ENCODE measurements around the gene CDC42BPA.
"Not testable (repeated sequence)": the region's sequence is repeated elsewhere in the genome, so short reads cannot be mapped to it uniquely, and the experiment has no call there.

The CDC42BPA gene

DNA sequence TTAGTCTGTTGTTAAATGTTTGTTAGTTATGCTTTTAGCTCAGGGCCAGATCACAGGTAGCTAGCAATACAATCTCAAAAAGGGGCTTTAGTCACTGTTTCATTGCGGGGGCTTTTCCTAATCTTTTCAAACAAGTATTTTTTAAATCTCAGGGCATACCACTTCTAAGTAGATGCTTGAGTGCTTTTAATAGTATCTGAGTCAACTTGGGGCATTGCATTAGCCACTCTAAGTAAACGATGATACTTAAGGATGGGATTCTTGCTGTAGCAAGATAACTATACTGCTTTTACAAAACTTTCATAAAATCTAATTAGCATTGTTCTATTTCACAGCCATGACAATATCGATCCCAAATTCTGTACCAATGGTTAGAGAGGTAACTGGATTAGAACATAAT is 11.6 kb downstream of the CDC42BPA start:
- no peak for DNase-seq (ENCODE audit: low spot score)

DNA sequence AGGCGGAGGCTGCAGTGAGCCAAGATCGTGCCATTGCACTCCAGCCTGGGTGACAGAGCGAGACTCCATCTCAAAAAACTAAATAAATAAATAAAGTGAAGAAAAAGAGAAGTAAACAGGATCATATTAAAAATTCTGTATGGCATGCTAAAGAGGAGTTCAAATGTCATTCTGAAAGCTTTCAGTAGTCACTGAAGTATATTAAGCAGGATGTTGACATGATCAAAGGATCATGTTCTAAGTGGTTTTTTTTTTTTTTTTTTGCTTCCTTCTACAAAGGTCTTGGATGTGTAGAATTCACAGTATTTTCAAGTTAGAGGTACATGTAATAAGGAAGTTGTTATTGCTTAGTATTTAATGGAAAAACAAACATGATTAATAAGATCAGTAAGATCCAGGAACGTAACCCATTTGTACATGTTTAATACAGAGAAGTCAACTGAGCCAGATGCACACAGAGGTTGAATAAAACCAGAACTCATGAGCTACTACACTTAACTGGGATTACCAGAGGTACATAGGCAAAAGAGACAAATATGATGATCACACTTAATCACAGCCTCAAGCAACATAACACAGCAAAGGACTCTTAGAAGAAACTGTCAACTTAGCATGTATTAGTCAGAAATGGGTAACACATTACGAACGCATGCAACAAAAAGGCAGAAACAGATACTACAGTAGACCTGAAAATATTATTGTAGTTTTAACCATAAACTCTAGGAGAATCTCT is 12.2 kb downstream of the CDC42BPA start:
- no peak for DNase-seq (ENCODE audit: low spot score)

DNA sequence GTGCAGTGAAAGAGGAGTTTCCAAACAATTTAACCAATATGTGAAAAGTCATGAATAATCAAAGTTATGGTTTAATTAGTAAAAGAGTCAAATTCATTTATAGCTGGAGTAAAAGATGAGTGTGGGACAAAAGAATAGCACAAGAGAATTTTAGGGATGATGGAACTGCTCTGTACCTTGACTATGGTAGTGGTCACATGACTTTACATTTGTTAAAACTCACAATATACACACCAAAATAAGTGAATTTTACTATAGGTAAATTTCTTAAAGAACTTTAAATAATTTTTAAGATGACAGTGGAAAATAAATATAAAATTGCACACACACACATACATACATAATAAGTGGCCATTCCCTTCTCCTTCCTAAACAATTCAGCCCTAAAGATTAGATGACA is 13.6 kb downstream of the CDC42BPA start:
- DNase-seq (ENCODE audit: low spot score): no peak

DNA sequence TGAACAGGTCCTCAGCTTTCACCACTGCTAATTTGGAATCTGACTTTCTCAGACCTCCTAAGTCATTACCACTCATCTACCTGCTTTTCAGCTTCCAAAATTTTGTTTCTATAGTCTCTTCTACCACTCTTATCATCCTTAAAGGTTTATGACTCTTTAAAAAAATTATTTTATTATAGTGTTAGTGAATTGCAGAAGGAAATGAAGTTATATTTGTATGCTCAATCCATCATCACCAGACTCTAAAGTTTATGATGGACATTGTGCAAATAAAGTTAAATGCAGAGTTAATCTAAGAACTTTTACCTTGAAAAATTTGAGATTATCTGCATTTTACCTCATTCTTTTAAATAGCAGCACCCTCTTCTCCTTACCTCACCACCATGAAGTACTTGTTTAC is 14.6 kb downstream of the CDC42BPA start:
- no peak for DNase-seq (ENCODE audit: low spot score)

DNA sequence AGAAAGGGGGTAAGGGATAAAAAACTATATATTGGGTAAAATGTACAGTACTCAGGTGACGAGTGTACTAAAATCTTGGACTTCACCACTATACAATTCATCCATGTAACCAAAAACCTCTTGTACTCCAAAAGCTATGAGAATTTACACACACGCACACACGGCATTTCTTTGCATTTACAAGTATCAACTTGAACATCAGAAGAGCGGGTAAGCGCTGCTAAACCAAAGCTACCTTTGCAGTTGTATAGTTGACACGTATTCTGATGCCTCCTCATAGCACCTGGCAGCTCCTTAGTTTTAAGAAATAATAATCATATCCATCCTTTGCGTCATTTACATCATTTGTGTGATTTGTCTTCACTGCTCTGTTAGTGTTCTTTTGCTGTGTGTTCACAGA is 17.6 kb downstream of the CDC42BPA start:
- DNase-seq (ENCODE audit: low spot score): no peak

DNA sequence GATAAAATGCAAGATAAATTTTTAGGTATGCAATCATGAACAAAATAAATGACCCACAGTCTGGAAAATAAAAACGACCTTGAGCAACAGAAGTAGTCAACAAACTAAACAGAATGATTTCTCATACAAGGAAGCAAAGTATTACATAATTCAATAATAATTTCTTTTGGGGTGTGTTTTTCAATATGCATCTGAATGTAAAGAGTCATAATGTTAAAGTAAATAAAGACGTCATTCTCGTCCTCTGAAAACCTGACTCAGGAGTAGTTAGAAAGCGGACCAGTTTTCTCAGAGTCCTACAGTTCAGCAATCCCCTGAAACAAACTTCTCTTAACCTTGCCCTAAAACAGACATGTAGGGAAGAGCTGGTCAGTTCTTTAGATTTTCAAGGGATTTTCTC is 18.6 kb downstream of the CDC42BPA start:
- no peak for DNase-seq (ENCODE audit: low spot score)

DNA sequence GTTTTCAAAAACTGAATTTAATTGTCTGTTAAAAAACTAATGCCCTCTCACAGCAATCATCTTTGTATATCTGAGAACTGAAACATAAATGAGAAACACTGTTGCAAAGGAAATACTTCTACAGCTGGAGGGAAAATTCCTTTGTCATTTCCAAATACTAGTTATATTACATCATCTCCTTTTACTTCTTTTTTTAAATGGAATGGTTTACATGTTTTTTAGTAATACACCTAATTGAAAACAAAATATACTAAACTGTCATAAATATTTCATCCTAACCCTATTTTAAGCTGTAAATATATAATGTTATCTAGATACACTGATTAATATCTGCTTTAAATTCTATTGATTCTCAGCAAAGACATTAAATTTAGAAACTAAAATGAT is 19.1 kb downstream of the CDC42BPA start:
- no peak for DNase-seq (ENCODE audit: low spot score)

DNA sequence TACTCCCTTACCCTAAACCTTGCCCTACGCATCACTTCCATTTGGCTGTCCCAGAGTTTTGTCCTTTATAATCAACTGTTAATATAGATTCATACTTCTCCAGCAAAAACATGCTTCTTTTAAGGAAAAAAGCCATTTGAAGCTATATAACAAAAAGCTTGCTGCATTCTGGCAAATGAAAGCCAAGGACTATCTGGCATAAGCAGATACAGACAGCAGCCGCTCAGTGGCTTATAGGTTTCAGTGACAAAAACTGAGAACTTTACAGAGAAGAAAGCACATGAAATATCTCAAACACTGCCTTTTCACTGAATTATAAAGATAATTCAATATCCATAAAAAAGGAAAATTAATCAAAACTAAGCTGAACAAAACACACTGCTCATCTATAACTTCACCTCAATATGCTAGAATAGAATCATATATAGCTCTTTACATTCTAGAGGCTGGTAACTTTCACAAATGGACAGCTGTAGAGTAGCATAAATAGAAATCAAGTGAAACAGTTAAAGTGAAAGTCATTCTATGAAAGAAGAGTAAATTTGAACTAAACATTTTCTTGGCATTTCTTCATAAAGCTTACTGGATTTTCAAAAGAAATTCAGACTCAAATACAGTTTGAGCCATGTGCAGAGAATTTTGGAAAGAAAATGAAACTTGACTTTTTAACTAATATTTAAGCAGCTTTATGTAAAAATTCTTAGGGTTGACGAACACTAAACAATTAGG is 19.6 kb downstream of the CDC42BPA start:
- DNase-seq (ENCODE audit: low spot score): peak; percentile 27

DNA sequence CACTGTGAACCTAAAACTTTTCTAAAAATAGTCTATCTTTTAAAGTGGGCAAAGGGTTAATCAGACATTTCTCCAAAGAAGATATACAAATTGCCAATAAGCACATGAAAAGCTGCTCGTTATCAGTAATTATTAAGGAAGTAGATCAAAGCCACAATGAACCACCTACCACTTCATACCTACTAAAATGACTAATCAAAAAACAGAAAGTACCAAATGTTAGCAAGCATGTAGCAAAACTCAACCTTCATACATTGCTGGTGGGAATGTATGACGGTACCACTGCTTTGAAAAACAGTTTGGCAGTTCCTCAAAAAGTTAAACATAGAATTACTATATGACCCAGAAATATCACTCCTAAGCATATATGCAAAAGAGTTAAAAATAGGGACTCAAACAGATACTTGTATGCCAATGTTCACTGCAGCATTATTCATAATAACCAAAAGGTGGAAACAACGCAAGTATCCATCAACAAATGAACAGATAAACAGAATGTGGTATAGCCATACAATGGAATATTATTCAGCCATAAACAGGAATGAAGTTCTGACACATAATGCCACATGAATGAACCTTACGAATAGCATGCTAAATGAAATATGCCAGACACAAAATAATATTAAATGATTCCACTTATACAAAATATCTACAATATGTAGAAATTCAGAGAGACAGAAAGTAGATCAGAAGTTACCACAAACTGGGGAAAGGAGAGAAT is 21.1 kb downstream of the CDC42BPA start:
- DNase-seq (ENCODE audit: low spot score): no peak

DNA sequence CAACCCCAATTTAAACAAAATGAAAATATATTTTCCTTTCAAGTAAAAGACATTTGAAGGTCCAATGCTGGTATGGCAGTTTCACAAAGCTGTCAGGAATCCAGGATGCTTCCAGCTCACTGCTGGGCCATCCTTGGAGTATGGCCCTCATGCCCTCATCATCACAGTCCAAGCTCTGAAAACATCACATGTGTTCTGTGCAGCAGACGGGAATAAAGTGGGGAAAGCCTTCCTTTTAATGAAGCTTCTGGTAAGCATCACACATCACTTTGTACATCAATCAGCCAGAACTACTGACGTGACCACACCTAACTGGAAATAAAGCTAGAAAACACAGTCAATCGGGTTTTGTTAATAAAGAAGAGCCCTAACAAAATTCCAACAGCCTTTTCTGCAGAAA is 22.7 kb downstream of the CDC42BPA start:
- DNase-seq (ENCODE audit: low spot score): no peak

DNA sequence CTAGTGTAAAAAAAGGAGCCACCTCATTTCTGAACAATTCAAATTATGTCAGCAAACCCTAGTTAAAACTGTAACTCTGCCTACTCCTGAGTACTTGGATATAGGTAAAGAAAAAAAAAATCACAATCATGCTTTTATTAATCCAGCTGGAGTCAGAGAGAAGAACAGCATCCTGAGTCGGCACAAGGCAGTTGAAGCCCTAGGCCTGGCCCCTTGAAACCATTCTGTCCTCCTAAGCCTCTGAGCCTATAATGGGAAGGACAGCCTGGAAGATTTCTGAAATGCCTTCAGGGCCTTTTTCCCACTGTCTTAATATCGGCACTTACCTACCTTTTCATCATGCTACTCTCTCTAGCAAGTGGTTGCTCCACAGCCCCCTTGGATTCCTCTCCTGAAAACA is 32.5 kb downstream of the CDC42BPA start:
- no peak for DNase-seq (ENCODE audit: low spot score)

DNA sequence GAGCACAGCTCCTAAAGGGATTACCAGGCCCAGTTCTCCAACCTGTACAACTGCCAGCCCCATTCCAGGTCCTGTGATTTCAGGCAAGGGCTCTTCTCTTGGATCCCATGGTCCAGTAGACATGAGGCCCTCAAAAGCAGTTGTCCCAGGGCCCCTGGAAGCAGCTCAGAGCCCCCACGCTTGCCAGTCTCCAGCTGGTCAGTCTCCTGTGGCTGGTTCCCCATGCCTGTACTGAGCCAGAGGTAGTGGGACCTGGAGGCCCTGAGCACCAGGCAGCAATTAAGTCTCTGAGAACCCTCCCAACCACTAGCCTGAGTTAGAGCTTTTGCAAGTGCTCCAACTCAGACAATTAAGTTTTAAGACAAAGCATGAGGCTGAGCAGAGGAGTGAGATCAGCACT is 36.9 kb downstream of the CDC42BPA start:
- DNase-seq (ENCODE audit: low spot score): no peak

DNA sequence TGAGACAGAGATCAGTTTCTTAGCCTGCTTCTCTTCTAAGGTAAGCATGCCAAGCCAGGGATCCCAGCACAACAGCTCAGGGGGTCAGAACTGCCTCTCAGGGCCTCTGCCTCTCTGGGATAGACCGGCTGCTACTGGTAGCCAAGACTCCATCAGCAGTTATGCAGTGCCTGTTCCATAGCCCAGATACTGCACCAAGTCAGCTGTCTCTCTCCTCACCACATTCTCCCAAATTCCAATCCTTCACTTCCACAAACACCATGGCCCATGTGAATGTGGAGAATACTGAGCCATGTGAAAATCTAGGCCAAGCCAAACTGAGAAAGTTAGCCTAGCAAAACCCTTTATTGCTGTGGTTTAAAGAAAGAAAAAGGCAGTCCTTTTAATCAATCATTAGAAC is 37.5 kb downstream of the CDC42BPA start:
- DNase-seq (ENCODE audit: low spot score): no peak

DNA sequence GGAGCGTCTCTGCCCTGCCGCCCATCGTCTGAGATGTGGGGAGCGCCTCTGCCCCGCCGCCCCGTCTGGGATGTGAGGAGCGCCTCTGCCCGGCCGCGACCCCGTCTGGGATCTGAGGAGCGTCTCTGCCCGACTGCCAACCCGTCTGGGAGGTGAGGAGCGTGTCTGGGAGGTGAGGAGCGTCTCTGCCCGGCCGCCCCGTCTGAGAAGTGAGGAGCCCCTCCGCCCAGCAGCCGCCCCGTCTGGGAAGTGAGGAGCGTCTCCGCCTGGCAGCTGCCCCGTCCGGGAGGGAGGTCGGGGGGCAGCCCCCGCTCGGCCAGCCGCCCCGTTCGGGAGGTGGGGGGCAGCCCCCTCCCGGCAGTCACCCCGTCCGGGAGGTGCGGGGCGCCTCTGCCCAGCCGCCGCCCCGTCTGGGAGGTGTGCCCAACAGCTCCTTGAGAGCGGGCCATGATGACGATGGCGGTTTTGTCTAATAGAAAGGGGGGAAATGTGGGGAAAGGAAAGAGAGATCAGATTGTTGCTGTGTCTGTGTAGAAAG is 42.1 kb downstream of the CDC42BPA start:
- not testable (repeated sequence) for DNase-seq (ENCODE audit: low spot score)

DNA sequence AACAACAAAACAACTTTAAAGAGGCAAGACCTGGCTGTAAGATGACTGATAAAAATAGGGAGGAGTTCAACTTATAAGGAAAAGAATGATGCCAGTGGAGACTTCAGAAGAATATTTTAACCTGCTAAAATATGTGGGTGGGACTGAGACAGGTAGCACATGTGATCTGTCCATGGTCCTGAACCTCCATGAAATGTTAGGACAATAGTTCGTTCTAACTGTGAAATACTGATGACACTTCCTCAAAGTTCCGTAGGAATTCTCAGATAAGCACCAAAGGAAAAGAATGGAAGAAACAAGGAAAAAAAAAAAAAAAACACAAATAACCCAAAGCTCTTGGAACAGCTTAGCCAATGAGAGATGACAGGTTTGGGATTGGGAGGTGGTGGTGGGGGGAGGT is 44.7 kb downstream of the CDC42BPA start:
- DNase-seq (ENCODE audit: low spot score): peak; percentile 29

DNA sequence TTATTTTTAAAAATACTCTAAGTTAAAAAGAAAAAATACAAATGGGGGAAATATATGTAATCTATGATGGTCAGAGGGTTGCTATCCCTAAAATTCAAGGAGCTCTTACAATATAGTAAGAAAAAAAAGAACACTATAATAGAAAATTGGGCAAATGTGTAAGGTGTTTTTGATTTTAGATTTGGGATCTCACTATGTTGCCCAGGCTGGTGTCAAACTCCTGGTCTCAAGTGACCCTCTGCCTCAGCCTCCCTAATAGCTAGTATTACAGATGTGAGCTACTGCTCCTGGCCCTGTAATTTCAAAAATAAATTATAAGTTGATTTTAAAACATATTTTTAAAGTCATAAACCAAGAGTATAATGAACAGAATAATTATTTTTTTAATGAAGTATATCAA is 45.9 kb downstream of the CDC42BPA start:
- DNase-seq (ENCODE audit: low spot score): no peak

DNA sequence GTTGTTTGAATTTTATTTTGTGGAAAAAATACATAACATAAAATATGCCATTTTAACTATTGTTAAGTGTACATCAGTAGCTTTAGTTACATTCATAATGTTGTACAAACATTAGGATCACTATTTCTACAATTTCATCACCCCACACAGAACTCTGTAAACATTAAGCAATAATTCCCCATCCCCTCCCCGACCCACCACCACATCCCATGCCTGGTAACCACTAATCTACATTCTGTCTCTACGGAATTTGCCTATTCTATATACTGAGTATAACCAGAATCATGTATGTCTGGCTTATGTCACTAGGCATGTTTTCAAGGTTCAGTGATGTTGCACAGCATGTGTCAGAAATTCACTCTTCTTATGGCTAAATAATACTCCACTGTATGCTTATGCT is 47.7 kb downstream of the CDC42BPA start:
- no peak for DNase-seq (ENCODE audit: low spot score)

DNA sequence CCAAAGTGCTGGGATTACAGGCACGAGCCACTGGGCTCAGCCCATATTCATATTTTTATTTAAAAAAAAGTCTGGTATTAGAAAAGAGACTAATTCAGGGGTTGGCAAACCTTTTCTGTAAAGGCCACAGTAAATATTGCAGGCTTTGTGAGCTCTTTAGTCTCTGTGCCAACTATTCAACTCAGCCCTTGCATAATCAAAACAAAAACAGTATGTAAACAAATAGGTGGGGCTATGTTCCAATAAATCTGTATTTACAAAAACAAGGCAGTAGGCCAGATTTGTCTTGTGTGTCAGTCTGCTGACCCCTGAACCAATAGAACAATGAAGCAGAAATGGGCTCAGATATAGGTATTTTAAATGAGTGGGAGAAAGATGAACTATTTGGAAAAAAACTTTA is 49.3 kb downstream of the CDC42BPA start:
- DNase-seq (ENCODE audit: low spot score): no peak

DNA sequence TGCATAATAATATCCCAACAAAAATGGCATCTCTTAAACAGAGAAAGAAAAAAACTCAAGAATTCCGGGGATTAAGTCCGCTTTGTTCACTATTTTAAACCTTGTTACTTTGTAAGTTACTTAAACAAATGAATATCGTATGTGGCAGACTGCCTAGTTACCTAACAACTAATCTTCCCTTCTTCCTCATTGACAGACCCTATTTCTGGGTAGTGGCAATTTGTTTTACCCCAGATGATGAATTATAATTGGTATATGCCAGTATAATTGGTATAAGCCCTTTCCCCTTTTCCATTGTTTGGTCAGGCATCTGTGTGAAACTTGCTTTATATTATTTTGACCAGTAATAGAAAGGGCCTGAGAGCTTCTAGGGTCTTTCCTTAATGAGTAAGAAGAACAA is 52.4 kb downstream of the CDC42BPA start:
- no peak for DNase-seq (ENCODE audit: low spot score)

DNA sequence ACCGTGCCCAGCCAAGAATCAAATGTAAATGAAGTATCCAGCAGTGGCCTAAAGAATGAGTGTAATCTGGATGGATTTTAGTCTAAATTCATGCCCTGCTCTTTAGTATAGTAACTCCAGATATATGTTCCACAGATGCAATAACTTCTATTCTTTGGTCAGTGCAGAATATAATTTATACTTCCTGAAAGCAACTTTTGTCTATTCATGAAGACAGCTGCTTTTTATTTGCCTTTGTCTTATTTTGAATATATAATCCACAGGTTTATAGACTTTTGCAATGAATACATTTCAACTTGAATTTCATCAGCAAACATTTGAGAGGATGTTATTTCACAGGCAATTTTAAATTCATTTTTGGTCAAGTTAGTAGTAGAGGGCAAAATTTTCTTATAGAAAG is 54.4 kb downstream of the CDC42BPA start:
- DNase-seq (ENCODE audit: low spot score): no peak

DNA sequence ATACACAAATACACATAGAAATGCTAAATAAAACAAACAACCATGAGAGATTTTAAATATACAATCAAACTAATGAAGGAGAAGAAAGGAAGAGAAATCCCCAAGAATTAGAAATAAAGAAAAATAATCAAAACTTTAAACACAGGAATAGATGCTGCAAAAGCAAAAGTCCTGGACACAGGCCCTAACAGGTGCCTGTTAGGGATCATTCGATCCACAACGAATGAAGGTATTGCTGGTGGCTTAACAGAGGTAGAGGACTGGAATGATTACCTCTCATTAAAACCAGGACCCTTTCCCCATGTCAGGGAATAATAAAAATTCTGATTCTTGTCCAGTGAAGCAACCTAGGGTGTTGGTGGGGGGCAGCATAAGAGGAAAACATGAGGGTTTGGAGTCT is 56.8 kb downstream of the CDC42BPA start:
- no peak for DNase-seq (ENCODE audit: low spot score)

DNA sequence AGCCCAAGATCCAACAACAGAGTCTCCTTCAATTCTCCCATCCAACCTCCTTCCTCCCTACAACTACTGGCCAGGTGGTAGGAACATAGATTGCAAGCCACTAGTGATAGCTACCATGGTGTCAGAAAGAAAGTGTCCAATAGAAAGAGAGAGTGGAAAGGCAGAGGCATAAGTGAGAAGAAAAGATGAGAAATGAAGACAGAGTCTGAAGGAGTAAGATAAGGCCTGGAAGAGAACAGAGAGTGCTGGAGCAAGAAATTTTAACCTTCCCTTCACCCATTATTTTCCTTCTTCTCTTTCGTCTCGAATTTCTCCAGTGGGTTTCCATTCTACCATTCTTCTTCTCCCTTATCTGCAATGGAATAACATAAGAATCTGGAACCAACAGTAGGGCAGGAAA is 57.9 kb downstream of the CDC42BPA start:
- DNase-seq (ENCODE audit: low spot score): peak; percentile 37

DNA sequence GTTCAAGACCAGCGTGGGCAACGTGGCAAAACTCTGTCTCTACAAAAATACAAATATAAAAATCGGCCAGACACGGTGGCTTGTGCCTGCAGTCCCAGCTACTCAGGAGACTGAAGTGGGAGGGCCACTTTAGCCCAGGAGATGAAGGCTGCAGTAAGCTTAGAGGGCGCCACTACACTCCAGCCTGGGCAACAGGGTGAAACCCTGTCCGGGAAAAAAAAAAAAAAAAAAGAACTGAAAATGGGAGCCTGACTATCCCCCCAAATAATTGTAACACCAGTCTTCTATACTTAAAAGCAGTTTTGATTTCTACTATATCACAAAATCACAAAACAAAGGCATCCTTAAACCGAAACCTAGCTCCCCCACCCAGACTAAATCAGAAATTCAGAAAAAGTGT is 60.3 kb downstream of the CDC42BPA start:
- no peak for DNase-seq (ENCODE audit: low spot score)
